Measurements from ENCODE around the gene C5orf63. TPM values are rescaled to one million over a fixed set of nuclear protein-coding genes. Genes with fewer than 3 reads are reported as not detected.

The C5orf63 gene
- total RNA-seq, 1 experiment from 2014 or later = 24.2 TPM

- Histone ChIP-seq H3K27ac (ENCODE audit: low read length) (no peak overlapping the region), H3K9me2 (replicated peaks; ENCODE audit: insufficient read depth, low read length) (no peaks in the 10 kb centered on the region), H3K4me2 (ENCODE audit: low read depth, low read length, poor library complexity, severe bottlenecking) (no peak overlapping the region), H3K36me3 (ENCODE audit: insufficient read depth, low read length) (peaks cover 12% of the 10 kb centered on the region; the same call in 1 of the 2 replicates), H4K20me1 (ENCODE audit: insufficient read depth, low read depth, low read length) (no peaks in the 10 kb centered on the region), H3K4me3 (ENCODE audit: low read length) (no peak overlapping the region), H3K9ac (ENCODE audit: low read length) (no peak overlapping the region), H2AFZ (ENCODE audit: low read length) (no peak overlapping the region), H3K79me2 (ENCODE audit: low read length) (no peaks in the 10 kb centered on the region), H3K4me1 (ENCODE audit: low read length) (peaks cover under 1% of the 10 kb centered on the region; the same call in 1 of the 2 replicates), H3K27me3 (ENCODE audit: low read length) (no peaks in the 10 kb centered on the region), H3K9me3 (ENCODE audit: low read length) (no peaks in the 10 kb centered on the region)
- DNase-seq = no peak
These were observed 6.6 kb downstream of the C5orf63 start for GRCh38 chr5:127066721-127067120.

GRCh38 chr5:127064253-127064840 lies 9.0 kb downstream of the C5orf63 start:
- Histone ChIP-seq H3K27ac (ENCODE audit: low read length) (no peak overlapping the region), H3K9me3 (ENCODE audit: low read length) (no peaks in the 10 kb centered on the region), H3K27me3 (ENCODE audit: low read length) (no peaks in the 10 kb centered on the region), H3K4me1 (ENCODE audit: low read length) (no peaks in the 10 kb centered on the region), H3K9ac (ENCODE audit: low read length) (no peak overlapping the region), H3K4me3 (ENCODE audit: low read length) (no peak overlapping the region), H3K4me2 (ENCODE audit: low read depth, low read length, poor library complexity, severe bottlenecking) (no peak overlapping the region), H3K79me2 (ENCODE audit: low read length) (0 out of 2 replicates have a peak, but pooled peaks cover 2% of the 10 kb centered on the region), H4K20me1 (ENCODE audit: insufficient read depth, low read depth, low read length) (no peaks in the 10 kb centered on the region), H3K36me3 (ENCODE audit: insufficient read depth, low read length) (0 out of 2 replicates have a peak, but pooled peaks cover 3% of the 10 kb centered on the region), H3K9me2 (replicated peaks; ENCODE audit: insufficient read depth, low read length) (no peaks in the 10 kb centered on the region), H2AFZ (ENCODE audit: low read length) (no peak overlapping the region)
- DNase-seq = no peak

- Histone ChIP-seq H3K9ac (ENCODE audit: low read length) (no peak overlapping the region), H3K4me1 (ENCODE audit: low read length) (no peaks in the 10 kb centered on the region), H3K4me3 (ENCODE audit: low read length) (no peak overlapping the region), H2AFZ (ENCODE audit: low read length) (no peak overlapping the region), H3K36me3 (ENCODE audit: insufficient read depth, low read length) (no peaks in the 10 kb centered on the region), H3K79me2 (ENCODE audit: low read length) (0 out of 2 replicates have a peak, but pooled peaks cover 2% of the 10 kb centered on the region), H3K27me3 (ENCODE audit: low read length) (no peaks in the 10 kb centered on the region), H3K27ac (ENCODE audit: low read length) (no peak overlapping the region), H3K9me3 (ENCODE audit: low read length) (no peaks in the 10 kb centered on the region), H3K4me2 (ENCODE audit: low read depth, low read length, poor library complexity, severe bottlenecking) (no peak overlapping the region), H3K9me2 (replicated peaks; ENCODE audit: insufficient read depth, low read length) (no peaks in the 10 kb centered on the region), H4K20me1 (ENCODE audit: insufficient read depth, low read depth, low read length) (no peaks in the 10 kb centered on the region)
- DNase-seq = no peak
These were observed 9.9 kb downstream of the C5orf63 start for GRCh38 chr5:127063257-127063913.

GRCh38 chr5:127061956-127062355 lies 11.3 kb downstream of the C5orf63 start:
- H3K4me2 ChIP-seq (ENCODE audit: low read depth, low read length, poor library complexity, severe bottlenecking) = no peak overlapping the region
- H3K9me3 ChIP-seq (ENCODE audit: low read length) = no peaks in the 10 kb centered on the region
- no peak for DNase-seq
- H3K36me3 ChIP-seq (ENCODE audit: insufficient read depth, low read length) = no peaks in the 10 kb centered on the region; the same call in 1 of the 2 replicates
- no peak overlapping the region for H2AFZ ChIP-seq (ENCODE audit: low read length)
- H3K79me2 ChIP-seq (ENCODE audit: low read length) = 0 out of 2 replicates have a peak, but pooled peaks cover 2% of the 10 kb centered on the region
- no peaks in the 10 kb centered on the region for H3K9me2 ChIP-seq (replicated peaks; ENCODE audit: insufficient read depth, low read length)
- no peak overlapping the region for H3K9ac ChIP-seq (ENCODE audit: low read length)
- no peaks in the 10 kb centered on the region for H3K4me1 ChIP-seq (ENCODE audit: low read length)
- H4K20me1 ChIP-seq (ENCODE audit: insufficient read depth, low read depth, low read length) = no peaks in the 10 kb centered on the region
- H3K27ac ChIP-seq (ENCODE audit: low read length) = no peak overlapping the region
- no peaks in the 10 kb centered on the region for H3K27me3 ChIP-seq (ENCODE audit: low read length)
- no peak overlapping the region for H3K4me3 ChIP-seq (ENCODE audit: low read length)

- H3K4me2 ChIP-seq (ENCODE audit: low read depth, low read length, poor library complexity, severe bottlenecking) = no peak overlapping the region
- H3K9me3 ChIP-seq (ENCODE audit: low read length) = no peaks in the 10 kb centered on the region
- H2AFZ ChIP-seq (ENCODE audit: low read length) = no peak overlapping the region
- peaks cover 4% of the 10 kb centered on the region for H3K36me3 ChIP-seq (ENCODE audit: insufficient read depth, low read length)
- no peaks in the 10 kb centered on the region for H3K4me1 ChIP-seq (ENCODE audit: low read length)
- 0 out of 2 replicates have a peak, but pooled peaks cover 2% of the 10 kb centered on the region for H3K79me2 ChIP-seq (ENCODE audit: low read length)
- no peaks in the 10 kb centered on the region for H3K9me2 ChIP-seq (replicated peaks; ENCODE audit: insufficient read depth, low read length)
- H3K27ac ChIP-seq (ENCODE audit: low read length) = no peak overlapping the region
- no peak overlapping the region for H3K9ac ChIP-seq (ENCODE audit: low read length)
- no peaks in the 10 kb centered on the region for H3K27me3 ChIP-seq (ENCODE audit: low read length)
- DNase-seq = no peak
- no peaks in the 10 kb centered on the region for H4K20me1 ChIP-seq (ENCODE audit: insufficient read depth, low read depth, low read length)
- no peak overlapping the region for H3K4me3 ChIP-seq (ENCODE audit: low read length)
These were observed 11.8 kb downstream of the C5orf63 start for GRCh38 chr5:127061537-127061936.

- Histone ChIP-seq H3K9me3 (ENCODE audit: low read length) (no peaks in the 10 kb centered on the region), H4K20me1 (ENCODE audit: insufficient read depth, low read depth, low read length) (no peaks in the 10 kb centered on the region), H3K9me2 (replicated peaks; ENCODE audit: insufficient read depth, low read length) (no peaks in the 10 kb centered on the region), H3K36me3 (ENCODE audit: insufficient read depth, low read length) (peaks cover 10% of the 10 kb centered on the region), H3K4me3 (ENCODE audit: low read length) (no peak overlapping the region), H2AFZ (ENCODE audit: low read length) (no peak overlapping the region), H3K79me2 (ENCODE audit: low read length) (0 out of 2 replicates have a peak, but pooled peaks cover 2% of the 10 kb centered on the region), H3K4me2 (ENCODE audit: low read depth, low read length, poor library complexity, severe bottlenecking) (no peak overlapping the region), H3K27ac (ENCODE audit: low read length) (no peak overlapping the region), H3K9ac (ENCODE audit: low read length) (no peak overlapping the region), H3K27me3 (ENCODE audit: low read length) (no peaks in the 10 kb centered on the region), H3K4me1 (ENCODE audit: low read length) (no peaks in the 10 kb centered on the region)
- no peak for DNase-seq
These were observed 12.8 kb downstream of the C5orf63 start for GRCh38 chr5:127060470-127060985.

- Histone ChIP-seq H3K4me2 (ENCODE audit: low read depth, low read length, poor library complexity, severe bottlenecking) (no peak overlapping the region), H3K4me3 (ENCODE audit: low read length) (no peak overlapping the region), H3K9ac (ENCODE audit: low read length) (no peak overlapping the region), H3K9me3 (ENCODE audit: low read length) (no peaks in the 10 kb centered on the region), H4K20me1 (ENCODE audit: insufficient read depth, low read depth, low read length) (no peaks in the 10 kb centered on the region), H3K9me2 (replicated peaks; ENCODE audit: insufficient read depth, low read length) (no peaks in the 10 kb centered on the region), H3K79me2 (ENCODE audit: low read length) (0 out of 2 replicates have a peak, but pooled peaks cover 2% of the 10 kb centered on the region), H3K27ac (ENCODE audit: low read length) (no peak overlapping the region), H3K27me3 (ENCODE audit: low read length) (no peaks in the 10 kb centered on the region), H3K4me1 (ENCODE audit: low read length) (no peaks in the 10 kb centered on the region), H2AFZ (ENCODE audit: low read length) (no peak overlapping the region), H3K36me3 (ENCODE audit: insufficient read depth, low read length) (peaks cover 10% of the 10 kb centered on the region)
- DNase-seq = no peak
These were observed 16.4 kb downstream of the C5orf63 start for GRCh38 chr5:127056896-127057295.

- Histone ChIP-seq H3K36me3 (ENCODE audit: insufficient read depth, low read length) (peaks cover 10% of the 10 kb centered on the region), H3K4me2 (ENCODE audit: low read depth, low read length, poor library complexity, severe bottlenecking) (no peak overlapping the region), H3K9me3 (ENCODE audit: low read length) (no peaks in the 10 kb centered on the region), H3K9me2 (replicated peaks; ENCODE audit: insufficient read depth, low read length) (no peaks in the 10 kb centered on the region), H3K27me3 (ENCODE audit: low read length) (no peaks in the 10 kb centered on the region), H3K4me1 (ENCODE audit: low read length) (no peaks in the 10 kb centered on the region), H2AFZ (ENCODE audit: low read length) (no peak overlapping the region), H4K20me1 (ENCODE audit: insufficient read depth, low read depth, low read length) (no peaks in the 10 kb centered on the region), H3K79me2 (ENCODE audit: low read length) (no peaks in the 10 kb centered on the region), H3K9ac (ENCODE audit: low read length) (no peak overlapping the region), H3K4me3 (ENCODE audit: low read length) (no peak overlapping the region), H3K27ac (ENCODE audit: low read length) (no peak overlapping the region)
- DNase-seq = no peak
These were observed 17.2 kb downstream of the C5orf63 start for GRCh38 chr5:127055880-127056653.
